ENCODE data around the gene BPIFA1.

Gene BPIFA1

GRCh38 chr20:33235696-33236095, at the start of gene BPIFA1:
Gene BPIFA1 (plus strand): TSS chr20:33235996. CDS start chr20:33237712, 1,716 bp downstream.
- Mint-ChIP-seq H3K9me3 (peaks cover 3% of the 10 kb centered on the region), H3K27ac (no peak within 1 kb of the TSS), H3K4me1 (peaks cover 6% of the 10 kb centered on the region), H3K36me3 (no peaks in the 10 kb centered on the region), H3K4me3 (no peak within 1 kb of the TSS), H3K27me3 (peaks cover 70% of the 10 kb centered on the region)
- no peak for ATAC-seq

GRCh38 chr20:33187491-33187890, 48.3 kb upstream of the BPIFA1 start:
- Mint-ChIP-seq H3K9me3 (peaks cover 6% of the 10 kb centered on the region), H3K4me3 (no peak overlapping the region), H3K36me3 (no peaks in the 10 kb centered on the region), H3K4me1 (no peaks in the 10 kb centered on the region), H3K27me3 (peaks cover 16% of the 10 kb centered on the region), H3K27ac (no peak overlapping the region)
- no peak for ATAC-seq

GRCh38 chr20:33188421-33188820, 47.4 kb upstream of the BPIFA1 start:
- Mint-ChIP-seq H3K36me3 (no peaks in the 10 kb centered on the region), H3K9me3 (peaks cover under 1% of the 10 kb centered on the region), H3K27me3 (peaks cover 16% of the 10 kb centered on the region), H3K4me3 (no peak overlapping the region), H3K4me1 (no peaks in the 10 kb centered on the region), H3K27ac (no peak overlapping the region)
- no peak for ATAC-seq

- peaks cover 29% of the 10 kb centered on the region for H3K27me3 Mint-ChIP-seq
These were observed 44.3 kb upstream of the BPIFA1 start for GRCh38 chr20:33191484-33191883.

GRCh38 chr20:33191955-33192354, 43.8 kb upstream of the BPIFA1 start:
- Mint-ChIP-seq H3K27me3 (peaks cover 31% of the 10 kb centered on the region), H3K27ac (no peak overlapping the region), H3K36me3 (no peaks in the 10 kb centered on the region), H3K9me3 (no peaks in the 10 kb centered on the region), H3K4me3 (no peak overlapping the region), H3K4me1 (no peaks in the 10 kb centered on the region)
- ATAC-seq: no peak

More at GRCh38 chr20:33191484-33191883, 44.3 kb upstream of the BPIFA1 start:
- Mint-ChIP-seq H3K36me3 (no peaks in the 10 kb centered on the region), H3K4me3 (no peak overlapping the region), H3K9me3 (no peaks in the 10 kb centered on the region), H3K27ac (no peak overlapping the region), H3K4me1 (no peaks in the 10 kb centered on the region)
- ATAC-seq: no peak

- H3K27me3 Mint-ChIP-seq: peaks cover 32% of the 10 kb centered on the region
These were observed 42.8 kb upstream of the BPIFA1 start for GRCh38 chr20:33192912-33193501.

GRCh38 chr20:33199026-33199425, 36.8 kb upstream of the BPIFA1 start:
- no peak for ATAC-seq
- no peak overlapping the region for H3K27ac Mint-ChIP-seq
- H3K27me3 Mint-ChIP-seq: peaks cover 55% of the 10 kb centered on the region
- no peak overlapping the region for H3K4me3 Mint-ChIP-seq
- no peaks in the 10 kb centered on the region for H3K9me3 Mint-ChIP-seq
- H3K4me1 Mint-ChIP-seq: no peaks in the 10 kb centered on the region
- H3K36me3 Mint-ChIP-seq: no peaks in the 10 kb centered on the region

More at GRCh38 chr20:33192912-33193501, 42.8 kb upstream of the BPIFA1 start:
- Mint-ChIP-seq H3K4me1 (no peaks in the 10 kb centered on the region), H3K36me3 (no peaks in the 10 kb centered on the region), H3K9me3 (no peaks in the 10 kb centered on the region), H3K4me3 (no peak overlapping the region), H3K27ac (no peak overlapping the region)
- no peak for ATAC-seq

GRCh38 chr20:33202451-33202850, 33.3 kb upstream of the BPIFA1 start:
- Mint-ChIP-seq H3K36me3 (no peaks in the 10 kb centered on the region), H3K4me1 (no peaks in the 10 kb centered on the region), H3K9me3 (no peaks in the 10 kb centered on the region), H3K4me3 (no peak overlapping the region), H3K27me3 (peaks cover 55% of the 10 kb centered on the region), H3K27ac (no peak overlapping the region)
- no peak for ATAC-seq

- no peaks in the 10 kb centered on the region for H3K4me1 Mint-ChIP-seq
- H3K27me3 Mint-ChIP-seq: peaks cover 59% of the 10 kb centered on the region
- no peaks in the 10 kb centered on the region for H3K9me3 Mint-ChIP-seq
- no peak for ATAC-seq
- no peaks in the 10 kb centered on the region for H3K36me3 Mint-ChIP-seq
- H3K27ac Mint-ChIP-seq: no peak overlapping the region
- no peak overlapping the region for H3K4me3 Mint-ChIP-seq
These were observed 32.4 kb upstream of the BPIFA1 start for GRCh38 chr20:33203444-33203843.

GRCh38 chr20:33209789-33210188, 26.0 kb upstream of the BPIFA1 start:
- Mint-ChIP-seq H3K4me1 (peaks cover 5% of the 10 kb centered on the region), H3K36me3 (no peaks in the 10 kb centered on the region), H3K9me3 (no peaks in the 10 kb centered on the region), H3K27me3 (peaks cover 76% of the 10 kb centered on the region), H3K4me3 (no peak overlapping the region), H3K27ac (no peak overlapping the region)
- ATAC-seq: no peak

- Mint-ChIP-seq H3K36me3 (no peaks in the 10 kb centered on the region), H3K4me1 (peaks cover 5% of the 10 kb centered on the region), H3K27ac (no peak overlapping the region)
These were observed 25.4 kb upstream of the BPIFA1 start for GRCh38 chr20:33210371-33210770.

GRCh38 chr20:33211817-33212424, 23.9 kb upstream of the BPIFA1 start:
- peak; percentile 52 for ATAC-seq
- H3K27me3 Mint-ChIP-seq: peaks cover 93% of the 10 kb centered on the region
- H3K4me1 Mint-ChIP-seq: peaks cover 5% of the 10 kb centered on the region
- no peak overlapping the region for H3K4me3 Mint-ChIP-seq
- H3K27ac Mint-ChIP-seq: no peak overlapping the region
- H3K9me3 Mint-ChIP-seq: no peaks in the 10 kb centered on the region
- H3K36me3 Mint-ChIP-seq: no peaks in the 10 kb centered on the region

More at GRCh38 chr20:33210371-33210770, 25.4 kb upstream of the BPIFA1 start:
- Mint-ChIP-seq H3K4me3 (no peak overlapping the region), H3K9me3 (no peaks in the 10 kb centered on the region), H3K27me3 (peaks cover 77% of the 10 kb centered on the region)
- ATAC-seq: no peak

GRCh38 chr20:33217052-33217451, 18.7 kb upstream of the BPIFA1 start, which contains the start of gene BPIFA3:
Gene BPIFA3 (plus strand): TSS chr20:33217352. CDS start chr20:33217537, 185 bp downstream.
- no peak for ATAC-seq
- H3K4me1 Mint-ChIP-seq: no peaks in the 10 kb centered on the region
- H3K4me3 Mint-ChIP-seq: no peak within 1 kb of the TSS
- no peaks in the 10 kb centered on the region for H3K36me3 Mint-ChIP-seq
- no peak within 1 kb of the TSS for H3K27ac Mint-ChIP-seq
- no peaks in the 10 kb centered on the region for H3K9me3 Mint-ChIP-seq
- peaks cover 55% of the 10 kb centered on the region for H3K27me3 Mint-ChIP-seq

- no peak overlapping the region for H3K4me3 Mint-ChIP-seq
- H3K9me3 Mint-ChIP-seq: no peaks in the 10 kb centered on the region
- no peaks in the 10 kb centered on the region for H3K36me3 Mint-ChIP-seq
- H3K27me3 Mint-ChIP-seq: peaks cover 25% of the 10 kb centered on the region
- no peak overlapping the region for H3K27ac Mint-ChIP-seq
- H3K4me1 Mint-ChIP-seq: no peaks in the 10 kb centered on the region
- ATAC-seq: no peak
These were observed 11.4 kb upstream of the BPIFA1 start for GRCh38 chr20:33224399-33224798.

- H3K4me3 Mint-ChIP-seq: no peak overlapping the region
- H3K27me3 Mint-ChIP-seq: peaks cover 77% of the 10 kb centered on the region
- no peaks in the 10 kb centered on the region for H3K36me3 Mint-ChIP-seq
- H3K4me1 Mint-ChIP-seq: peaks cover 6% of the 10 kb centered on the region
- no peak for ATAC-seq
- peaks cover 3% of the 10 kb centered on the region for H3K9me3 Mint-ChIP-seq
- no peak overlapping the region for H3K27ac Mint-ChIP-seq
These were observed 6.0 kb upstream of the BPIFA1 start for GRCh38 chr20:33229843-33230242.

GRCh38 chr20:33231237-33231636, 4.6 kb upstream of the BPIFA1 start:
- Mint-ChIP-seq H3K27ac (no peak overlapping the region), H3K4me1 (peaks cover 6% of the 10 kb centered on the region)

More at GRCh38 chr20:33231237-33231636, 4.6 kb upstream of the BPIFA1 start:
- H3K9me3 Mint-ChIP-seq: peaks cover 3% of the 10 kb centered on the region
- no peaks in the 10 kb centered on the region for H3K36me3 Mint-ChIP-seq
- ATAC-seq: no peak
- no peak overlapping the region for H3K4me3 Mint-ChIP-seq
- peaks cover 66% of the 10 kb centered on the region for H3K27me3 Mint-ChIP-seq

Measured in stimulated activated memory B cell treated with anti-CD40 and anti-IgM and Interleukin-4, amounts not matched to agents 10 μg/mL and 1 μg/mL and 100 μg/mL, for 72 hours (primary cell).